GM23338 (cell line): ENCODE results near the gene NUAK2. TPM values are rescaled to one million over a fixed set of nuclear protein-coding genes. Genes with fewer than 3 reads are reported as not detected.

Experiments used
- ATAC-seq: fragments of 200-7000 bp; cut with Tn5 transposase; 3 replicates; pipeline ENCODE4 v1.9.1; 2020
- DNase-seq: peaks from one replicate; pipeline ENCODE4 v3.0.0-alpha.2; 2015; ENCODE audit warnings: low spot score
- H2AFZ ChIP-seq: fragments of 200-600 bp; sonication (generic); 2 replicates; pipeline ENCODE4 v1.8.0; 2016; ENCODE audit warnings: antibody characterized with exemption, mild to moderate bottlenecking, moderate library complexity
- H3F3A ChIP-seq: fragments of 200-600 bp; sonication (generic); replicated peaks from 2 replicates; pipeline ENCODE4 v1.8.0; 2017; ENCODE audit warnings: antibody characterized with exemption, mixed run types, low read depth
- H3K27ac ChIP-seq: fragments of 200-600 bp; sonication (generic); 2 replicates; pipeline ENCODE4 v1.6.1; 2016; ENCODE audit warnings: low read depth
- H3K27me3 ChIP-seq: fragments of 200-600 bp; sonication (generic); 2 replicates; pipeline ENCODE4 v1.8.0; 2016; ENCODE audit warnings: mild to moderate bottlenecking, mixed run types, moderate library complexity; ENCODE audit not compliant: insufficient read depth
- H3K36me3 ChIP-seq: fragments of 200-600 bp; sonication (generic); 2 replicates; pipeline ENCODE4 v1.8.0; 2016; ENCODE audit warnings: mild to moderate bottlenecking; ENCODE audit not compliant: insufficient read depth
- H3K4me1 ChIP-seq: fragments of 200-600 bp; sonication (generic); 2 replicates; pipeline ENCODE4 v1.8.0; 2016; ENCODE audit warnings: mild to moderate bottlenecking, moderate library complexity; ENCODE audit not compliant: insufficient read depth
- H3K4me2 ChIP-seq: fragments of 200-600 bp; sonication (generic); 2 replicates; pipeline ENCODE4 v1.7.1; 2017; ENCODE audit warnings: mixed run types
- H3K4me3 ChIP-seq: fragments of 200-600 bp; sonication (generic); 2 replicates; pipeline ENCODE4 v1.6.1; 2016; ENCODE audit warnings: mixed run types
- H3K79me2 ChIP-seq: fragments of 200-600 bp; sonication (generic); replicated peaks from 2 replicates; pipeline ENCODE4 v1.8.0; 2017; ENCODE audit warnings: mild to moderate bottlenecking; ENCODE audit not compliant: insufficient read depth
- H3K9me2 ChIP-seq: fragments of 200-600 bp; sonication (generic); 2 replicates; pipeline ENCODE4 v1.8.0; 2017; ENCODE audit not compliant: insufficient read depth
- H4K20me1 ChIP-seq: fragments of 200-600 bp; sonication (generic); replicated peaks from 2 replicates; pipeline ENCODE4 v1.8.0; 2017; ENCODE audit warnings: mild to moderate bottlenecking; ENCODE audit not compliant: insufficient read depth
- H3K27ac Mint-ChIP-seq: 2 replicates; pipeline ENCODE4 v1.8.0; 2020; ENCODE audit warnings: inconsistent platforms, mild to moderate bottlenecking, moderate library complexity, mixed read lengths
- H3K27me3 Mint-ChIP-seq: 3 replicates; pipeline ENCODE4 v1.8.0; 2022; ENCODE audit warnings: low read depth, mild to moderate bottlenecking, moderate library complexity, mixed read lengths, inconsistent platforms; ENCODE audit not compliant: insufficient read depth, poor library complexity
- H3K36me3 Mint-ChIP-seq: 3 replicates; pipeline ENCODE4 v1.8.0; 2021; ENCODE audit warnings: low read depth, mild to moderate bottlenecking, inconsistent platforms, moderate library complexity, mixed read lengths
- H3K4me1 Mint-ChIP-seq: 3 replicates; pipeline ENCODE4 v1.8.0; 2020; ENCODE audit warnings: mild to moderate bottlenecking, inconsistent platforms, mixed read lengths
- H3K4me3 Mint-ChIP-seq: 3 replicates; pipeline ENCODE4 v1.8.0; 2021; ENCODE audit warnings: moderate library complexity, mild to moderate bottlenecking, inconsistent platforms, mixed read lengths
- H3K9me3 Mint-ChIP-seq: 3 replicates; pipeline ENCODE4 v1.8.0; 2020; ENCODE audit warnings: moderate library complexity, mild to moderate bottlenecking, inconsistent platforms, mixed read lengths
- CREB1 ChIP-seq: fragments of 250-450 bp; sonication (Bioruptor Pico); IDR thresholded peaks from 2 replicates; pipeline ENCODE4 v1.5.0; 2020; ENCODE audit warnings: low read depth, mild to moderate bottlenecking, moderate library complexity
- CTCF ChIP-seq, 2 experiments: fragments of 200-600 bp in 1 of 2; sonication (generic) in 1 of 2; conservative IDR thresholded peaks; 2 replicates each; pipeline versions ENCODE4 v1.5.1 to v1.6.1; 2016 to 2017; ENCODE audit warnings: antibody characterized with exemption in 2 of 2, low read depth in 2 of 2, mild to moderate bottlenecking in 2 of 2, moderate library complexity in 1 of 2
- EZH2 ChIP-seq: fragments of 200-600 bp; sonication (generic); IDR thresholded peaks from one replicate; pipeline ENCODE4 v1.8.0; 2017; ENCODE audit warnings: antibody characterized with exemption, mild to moderate bottlenecking, low read depth; ENCODE audit not compliant: unreplicated experiment
- EZH2phosphoT487 ChIP-seq: fragments of 200-600 bp; sonication (generic); IDR thresholded peaks from one replicate; pipeline ENCODE4 v1.8.1; 2018; ENCODE audit warnings: antibody characterized with exemption; ENCODE audit not compliant: unreplicated experiment
- NANOG ChIP-seq: IDR thresholded peaks from 2 replicates; pipeline ENCODE4 v1.6.1; 2016; ENCODE audit warnings: antibody characterized with exemption, borderline replicate concordance
- POLR2AphosphoS5 ChIP-seq: IDR thresholded peaks from 2 replicates; pipeline ENCODE4 v1.6.1; 2016; ENCODE audit warnings: antibody characterized with exemption, low read depth
- REST ChIP-seq: IDR thresholded peaks from one replicate; pipeline ENCODE4 v1.6.1; 2018; ENCODE audit warnings: antibody characterized with exemption; ENCODE audit not compliant: unreplicated experiment
- ZNF114 ChIP-seq: fragments of 250-450 bp; sonication (Bioruptor Pico); IDR thresholded peaks from 2 replicates; pipeline ENCODE4 v1.5.0; 2020; ENCODE audit warnings: mild to moderate bottlenecking, moderate library complexity
- ZNF462 ChIP-seq: fragments of 250-450 bp; sonication (Bioruptor Pico); IDR thresholded peaks from 2 replicates; pipeline ENCODE4 v1.5.0; 2020; ENCODE audit warnings: mild to moderate bottlenecking, moderate library complexity
- polyA plus RNA-seq: library from polyadenylated mRNA; unstranded; fragments of >200 nt; fragmentation: Nextera tagmentation; extraction: Ambion mirVana; gene quantifications from 2 replicates; pipeline ENCODE4 v1.2.1, GENCODE V29; 2016
- total RNA-seq: library from RNA; depleted of rRNA; stranded (reverse); fragments of >200 nt; shearing (Covaris generic); gene quantifications from 2 replicates; pipeline ENCODE4 v1.2.3, GENCODE V29; 2014

The NUAK2 gene
- total and polyA plus RNA-seq, 2 experiments from 2014 or later: 7.8 to 15.3 TPM

- H3K79me2 ChIP-seq: no peaks in the 10 kb centered on the region
- H3K36me3 Mint-ChIP-seq: no peaks in the 10 kb centered on the region
- peak overlapping the region; percentile 93 for H3K4me2 ChIP-seq
- H3K27ac ChIP-seq: no peak overlapping the region
- H3K4me3 Mint-ChIP-seq: peak overlapping the region; percentile 69; the same call in 2 of the 3 replicates
- DNase-seq (peak; percentile 78), ATAC-seq (peak; percentile 69)
- no peaks in the 10 kb centered on the region for H4K20me1 ChIP-seq
- no peak overlapping the region for H3K27ac Mint-ChIP-seq
- peaks cover 13% of the 10 kb centered on the region for H3K4me1 Mint-ChIP-seq
- H3K9me3 Mint-ChIP-seq: no peaks in the 10 kb centered on the region
- H2AFZ ChIP-seq: peak overlapping the region; percentile 97
- H3K9me2 ChIP-seq: no peaks in the 10 kb centered on the region
- H3F3A ChIP-seq: peaks cover 13% of the 10 kb centered on the region; the same call in 1 of the 2 replicates
- H3K4me1 ChIP-seq: peaks cover 28% of the 10 kb centered on the region
- peaks cover 50% of the 10 kb centered on the region for H3K27me3 ChIP-seq
- H3K4me3 ChIP-seq: peak overlapping the region; percentile 75
- TF ChIP-seq CTCF (conservative IDR thresholded peaks at IDR 0.05; ENCODE audit: low read depth in 2 of 2) (peak; percentile 39 to 58; a peak in 3 of 4 replicates), ZNF114 (CRISPR knock-in tag) (no peak), CREB1 (CRISPR knock-in tag) (peak; percentile 58)
- peaks cover 44% of the 10 kb centered on the region for H3K27me3 Mint-ChIP-seq
- H3K36me3 ChIP-seq: no peaks in the 10 kb centered on the region
Measured at GRCh38 chr1:205343431-205344065, 22.0 kb upstream of the NUAK2 start.

GRCh38 chr1:205342986-205343385, 21.4 kb upstream of the NUAK2 start:
- H3K27me3 ChIP-seq: peaks cover 50% of the 10 kb centered on the region
- peaks cover 13% of the 10 kb centered on the region for H3K4me1 Mint-ChIP-seq
- H3K4me1 ChIP-seq: peaks cover 24% of the 10 kb centered on the region; the same call in 1 of the 2 replicates
- H3K4me3 ChIP-seq: peak overlapping the region; percentile 75
- ATAC-seq: no peak
- H3K27ac Mint-ChIP-seq: no peak overlapping the region
- peaks cover 10% of the 10 kb centered on the region; the same call in 1 of the 2 replicates for H3F3A ChIP-seq
- H2AFZ ChIP-seq: peak overlapping the region; percentile 97
- peak overlapping the region; percentile 93 for H3K4me2 ChIP-seq
- no peak overlapping the region for H3K27ac ChIP-seq
- no peaks in the 10 kb centered on the region for H3K36me3 ChIP-seq
- peak overlapping the region; percentile 51 for H3K4me3 Mint-ChIP-seq
- H4K20me1 ChIP-seq: no peaks in the 10 kb centered on the region
- DNase-seq: no peak
- H3K9me2 ChIP-seq: no peaks in the 10 kb centered on the region
- no peaks in the 10 kb centered on the region for H3K79me2 ChIP-seq
- no peaks in the 10 kb centered on the region for H3K9me3 Mint-ChIP-seq
- no peaks in the 10 kb centered on the region for H3K36me3 Mint-ChIP-seq
- H3K27me3 Mint-ChIP-seq: peaks cover 46% of the 10 kb centered on the region
- no peak for TF ChIP-seq NANOG
- TF ChIP-seq REST: no peak
- no peak for TF ChIP-seq POLR2AphosphoS5
- no peak for TF ChIP-seq CREB1 (CRISPR knock-in tag)
- TF ChIP-seq ZNF462: no peak
- TF ChIP-seq EZH2: no peak
- no peak for TF ChIP-seq EZH2phosphoT487
